H9 (cell line): ENCODE results near the gene HEATR5A. TPM values are rescaled to one million over a fixed set of nuclear protein-coding genes. Genes with fewer than 3 reads are reported as not detected.

Experiments
- DNase-seq: peaks from one replicate; pipeline ENCODE4 v3.0.0-alpha.2; 2017
- H2AFZ ChIP-seq: one replicate; pipeline ENCODE4 v1.6.1; 2013; ENCODE audit warnings: mild to moderate bottlenecking, low read length, control low read depth, moderate library complexity
- H2AK5ac ChIP-seq: 2 replicates; pipeline ENCODE4 v1.6.1; 2013; ENCODE audit warnings: low read length, control low read depth, mixed read lengths; ENCODE audit not compliant: insufficient read length
- H2BK120ac ChIP-seq: one replicate; pipeline ENCODE4 v1.6.1; 2013; ENCODE audit warnings: low read depth, mild to moderate bottlenecking, low read length, control low read depth, inconsistent platforms; ENCODE audit not compliant: poor library complexity, severe bottlenecking
- H2BK12ac ChIP-seq: 2 replicates; pipeline ENCODE4 v1.6.1; 2013; ENCODE audit warnings: low read length, control low read depth, mixed read lengths, low read depth; ENCODE audit not compliant: insufficient read length
- H2BK15ac ChIP-seq: 2 replicates; pipeline ENCODE4 v1.6.1; 2013; ENCODE audit warnings: low read depth, low read length, control low read depth
- H2BK20ac ChIP-seq: one replicate; pipeline ENCODE4 v1.6.1; 2013; ENCODE audit warnings: low read depth, mild to moderate bottlenecking, low read length, control low read depth, inconsistent platforms; ENCODE audit not compliant: poor library complexity, severe bottlenecking
- H2BK5ac ChIP-seq: 2 replicates; pipeline ENCODE4 v1.6.1; 2013; ENCODE audit warnings: low read length, control low read depth, mixed read lengths; ENCODE audit not compliant: insufficient read length
- H3K14ac ChIP-seq: 2 replicates; pipeline ENCODE4 v1.6.1; 2013; ENCODE audit warnings: low read length, control low read depth; ENCODE audit not compliant: insufficient read depth
- H3K18ac ChIP-seq: 2 replicates; pipeline ENCODE4 v1.6.1; 2013; ENCODE audit warnings: low read depth, mild to moderate bottlenecking, mixed read lengths, low read length, control low read depth; ENCODE audit not compliant: insufficient read length
- H3K23ac ChIP-seq: 2 replicates; pipeline ENCODE4 v1.6.1; 2013; ENCODE audit warnings: low read length, control low read depth, mixed read lengths, low read depth; ENCODE audit not compliant: insufficient read length
- H3K23me2 ChIP-seq: 2 replicates; pipeline ENCODE4 v1.6.1; 2013; ENCODE audit warnings: low read depth, mild to moderate bottlenecking, mixed read lengths, low read length, control low read depth; ENCODE audit not compliant: insufficient read length, poor library complexity, severe bottlenecking
- H3K27ac ChIP-seq: 2 replicates; pipeline ENCODE4 v1.5.1; 2013; ENCODE audit warnings: low read length, control low read depth, mixed read lengths, low read depth; ENCODE audit not compliant: insufficient read length
- H3K27me3 ChIP-seq: 2 replicates; pipeline ENCODE4 v1.6.1; 2013; ENCODE audit warnings: low read length, control low read depth, inconsistent platforms; ENCODE audit not compliant: insufficient read depth
- H3K4ac ChIP-seq: 2 replicates; pipeline ENCODE4 v1.6.1; 2013; ENCODE audit warnings: low read depth, mild to moderate bottlenecking, control low read depth, inconsistent platforms, low read length, moderate library complexity
- H3K4me1 ChIP-seq: 2 replicates; pipeline ENCODE4 v1.6.1; 2013; ENCODE audit warnings: low read length, control low read depth, inconsistent platforms; ENCODE audit not compliant: insufficient read depth
- H3K4me2 ChIP-seq: 2 replicates; pipeline ENCODE4 v1.6.1; 2013; ENCODE audit warnings: low read length, control low read depth, mixed read lengths; ENCODE audit not compliant: insufficient read length, insufficient read depth
- H3K56ac ChIP-seq: 2 replicates; pipeline ENCODE4 v1.6.1; 2013; ENCODE audit warnings: low read depth, mild to moderate bottlenecking, mixed read lengths, low read length, control low read depth; ENCODE audit not compliant: insufficient read length
- H3K79me1 ChIP-seq: 2 replicates; pipeline ENCODE4 v1.6.1; 2013; ENCODE audit warnings: low read depth, mild to moderate bottlenecking, moderate library complexity, low read length, control low read depth, inconsistent platforms; ENCODE audit not compliant: insufficient read depth, poor library complexity, severe bottlenecking
- H3K79me2 ChIP-seq: 2 replicates; pipeline ENCODE4 v1.6.1; 2013; ENCODE audit warnings: low read length, control low read depth, inconsistent platforms; ENCODE audit not compliant: insufficient read depth
- H3K9ac ChIP-seq: 2 replicates; pipeline ENCODE4 v1.6.1; 2013; ENCODE audit warnings: low read length, control low read depth, mixed read lengths; ENCODE audit not compliant: insufficient read length; ENCODE audit errors: extremely low read depth
- H3K9me3 ChIP-seq: one replicate; pipeline ENCODE4 v1.6.1; 2013; ENCODE audit warnings: low read depth, low read length, inconsistent platforms; ENCODE audit not compliant: control insufficient read depth
- H3T11ph ChIP-seq: one replicate; pipeline ENCODE4 v1.6.1; 2013; ENCODE audit warnings: mild to moderate bottlenecking, low read length, control low read depth, inconsistent platforms
- H4K20me1 ChIP-seq: one replicate; pipeline ENCODE4 v1.6.1; 2013; ENCODE audit not compliant: control insufficient read depth, insufficient read length, insufficient read depth
- H4K5ac ChIP-seq: 2 replicates; pipeline ENCODE4 v1.6.1; 2013; ENCODE audit warnings: low read depth, mild to moderate bottlenecking, mixed read lengths, low read length, control low read depth; ENCODE audit not compliant: insufficient read length
- H4K8ac ChIP-seq: replicated peaks from 2 replicates; pipeline ENCODE4 v1.6.1; 2013; ENCODE audit warnings: low read length, control low read depth, mixed read lengths, low read depth; ENCODE audit not compliant: insufficient read length
- H4K91ac ChIP-seq: 2 replicates; pipeline ENCODE4 v1.6.1; 2013; ENCODE audit warnings: low read depth, mild to moderate bottlenecking, moderate library complexity, mixed read lengths, low read length, control low read depth; ENCODE audit not compliant: insufficient read length
- H3K27ac Mint-ChIP-seq, 3 experiments: 2 replicates in 2 of 3; 3 replicates in 1 of 3; pipeline ENCODE4 v1.8.0; 2020 to 2021; ENCODE audit warnings: mixed read lengths in 3 of 3, mild to moderate bottlenecking in 1 of 3, moderate library complexity in 1 of 3
- H3K27me3 Mint-ChIP-seq: 2 replicates; pipeline ENCODE4 v1.8.0; 2021; ENCODE audit warnings: low read depth, mild to moderate bottlenecking, moderate library complexity, mixed read lengths
- H3K36me3 Mint-ChIP-seq, 3 experiments: 2 replicates in 2 of 3; 3 replicates in 1 of 3; pipeline ENCODE4 v1.8.0; 2020 to 2021; ENCODE audit warnings: low read depth in 3 of 3, mixed read lengths in 3 of 3; ENCODE audit not compliant: insufficient read depth in 1 of 3
- H3K4me1 Mint-ChIP-seq, 2 experiments: 2 replicates each; pipeline ENCODE4 v1.8.0; 2020; ENCODE audit warnings: mixed read lengths in 2 of 2
- H3K4me3 Mint-ChIP-seq, 2 experiments: 2 replicates in 1 of 2; 3 replicates in 1 of 2; pipeline ENCODE4 v1.8.0; 2020 to 2021; ENCODE audit warnings: mild to moderate bottlenecking in 2 of 2, mixed read lengths in 2 of 2, moderate library complexity in 1 of 2
- H3K9me3 Mint-ChIP-seq, 2 experiments: 2 replicates in 1 of 2; 3 replicates in 1 of 2; pipeline ENCODE4 v1.8.0; 2020; ENCODE audit warnings: mild to moderate bottlenecking in 2 of 2, mixed read lengths in 2 of 2, moderate library complexity in 1 of 2
- CTCF ChIP-seq: fragments of 200-600 bp; sonication (generic); conservative IDR thresholded peaks from 3 replicates; pipeline ENCODE4 v1.8.0; 2021; ENCODE audit warnings: antibody characterized with exemption, mild to moderate bottlenecking
- total RNA-seq: library from RNA; stranded (reverse); gene quantifications from 2 replicates; pipeline ENCODE4 v1.2.1, GENCODE V29; 2021

HEATR5A gene
- total RNA-seq, 1 experiment from 2014 or later, result 21.2 TPM

GRCh38 chr14:31391977-31392503, 28.3 kb downstream of the HEATR5A start:
- Histone ChIP-seq H3K27ac (no peak overlapping the region), H3K79me2 (no peaks in the 10 kb centered on the region), H2BK12ac (no peak overlapping the region), H4K20me1 (no peaks in the 10 kb centered on the region), H3K23ac (no peak overlapping the region), H3K9me3 (no peaks in the 10 kb centered on the region), H3K14ac (no peak overlapping the region), H4K5ac (no peak overlapping the region), H3K4me2 (no peak overlapping the region), H3K4ac (no peak overlapping the region), H2AFZ (no peak overlapping the region), H3K27me3 (no peaks in the 10 kb centered on the region), H3K79me1 (no peaks in the 10 kb centered on the region), H2BK120ac (no peak overlapping the region), H2BK20ac (no peak overlapping the region), H3K56ac (no peak overlapping the region), H2AK5ac (no peak overlapping the region), H3T11ph (no peak overlapping the region), H3K4me1 (no peaks in the 10 kb centered on the region), H4K91ac (no peak overlapping the region), H4K8ac (no peak overlapping the region), H3K23me2 (no peaks in the 10 kb centered on the region), H2BK15ac (no peak overlapping the region), H3K18ac (no peak overlapping the region), H3K9ac (no peak overlapping the region), H2BK5ac (no peak overlapping the region)
- no peak for DNase-seq
- no peaks in the 10 kb centered on the region for H3K27me3 Mint-ChIP-seq
- TF ChIP-seq CTCF, result no peak
- H3K4me1 Mint-ChIP-seq, result no peaks in the 10 kb centered on the region
- H3K4me3 Mint-ChIP-seq, result no peak overlapping the region
- no peak overlapping the region for H3K27ac Mint-ChIP-seq
- no peaks in the 10 kb centered on the region for H3K9me3 Mint-ChIP-seq
- peaks cover 6 to 14% (median 10%) of the 10 kb centered on the region in 3 experiments; a peak in 5 of 7 replicates for H3K36me3 Mint-ChIP-seq
